ENCODE results near the gene VAT1L.

The VAT1L gene

GRCh38 chr16:78001451-78002025, 213.2 kb downstream of the VAT1L start:
- DNase-seq, result no peak

GRCh38 chr16:78002915-78003538, 214.7 kb downstream of the VAT1L start:
- DNase-seq, result no peak

DNA sequence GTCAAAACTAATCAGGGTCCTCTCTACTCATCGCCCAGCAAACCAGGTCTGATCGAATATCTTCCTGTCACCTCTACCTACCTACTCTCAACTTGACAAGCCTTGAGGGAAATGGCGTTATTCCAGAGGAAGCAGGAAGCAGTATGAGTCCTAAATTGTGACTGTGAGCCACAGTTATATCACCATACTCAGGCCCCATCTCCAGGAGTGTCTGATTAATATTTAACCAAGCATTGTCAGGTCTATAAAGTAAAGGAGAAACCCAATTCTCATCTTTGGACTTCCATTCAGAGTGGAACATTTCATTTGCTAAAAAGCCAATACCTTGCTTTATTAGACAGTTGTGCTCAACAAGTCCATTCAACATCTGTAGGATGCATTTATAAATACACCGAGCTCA, 216.2 kb downstream of the VAT1L start:
- no peak for DNase-seq

GRCh38 chr16:78005881-78006280, 217.5 kb downstream of the VAT1L start:
- no peak for DNase-seq

GRCh38 chr16:78007121-78007520, 218.8 kb downstream of the VAT1L start:
- DNase-seq, result no peak

DNA sequence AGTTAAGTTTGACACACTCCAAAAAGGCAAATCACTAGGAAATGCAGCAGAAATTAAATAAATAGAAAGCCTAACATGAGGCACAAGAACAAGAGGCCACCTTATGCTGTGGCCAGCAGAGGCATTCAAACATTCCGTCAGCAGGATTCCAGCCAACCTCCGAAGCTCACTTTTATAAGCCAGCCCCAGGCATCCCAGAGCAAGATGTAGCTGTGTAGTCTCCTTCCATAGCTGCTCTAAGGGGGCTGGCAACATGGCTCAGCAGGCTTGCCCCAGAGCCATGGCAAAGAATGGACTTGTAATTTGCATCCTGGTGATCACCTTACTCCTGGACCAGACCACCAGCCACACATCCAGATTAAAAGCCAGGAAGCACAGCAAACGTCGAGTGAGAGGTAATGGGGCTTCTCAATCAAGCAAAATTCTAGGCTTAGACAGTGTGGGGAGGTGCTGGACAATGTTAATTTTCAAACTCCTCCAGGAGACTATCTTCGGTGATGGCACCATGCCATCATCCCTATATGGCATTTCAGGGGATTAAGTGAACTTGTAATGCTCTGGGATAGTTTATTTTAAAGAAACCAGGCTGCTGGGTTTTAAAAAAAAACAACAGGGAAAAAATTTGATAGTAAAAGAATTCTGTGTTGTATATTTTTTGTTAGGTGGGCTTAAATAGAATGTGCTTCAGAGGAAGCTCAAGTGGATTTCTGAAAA, 234.1 kb downstream of the VAT1L start, which contains the start of gene CLEC3A:
CLEC3A (plus strand) TSS at position 202 of the 714 bp plus-strand sequence; CDS start at position 281, 79 bp downstream.
- DNase-seq, result no peak

- no peak for DNase-seq
Observed at GRCh38 chr16:78024159-78024558, 235.8 kb downstream of the VAT1L start.

GRCh38 chr16:78025631-78026030, 237.3 kb downstream of the VAT1L start:
- no peak for DNase-seq

DNA sequence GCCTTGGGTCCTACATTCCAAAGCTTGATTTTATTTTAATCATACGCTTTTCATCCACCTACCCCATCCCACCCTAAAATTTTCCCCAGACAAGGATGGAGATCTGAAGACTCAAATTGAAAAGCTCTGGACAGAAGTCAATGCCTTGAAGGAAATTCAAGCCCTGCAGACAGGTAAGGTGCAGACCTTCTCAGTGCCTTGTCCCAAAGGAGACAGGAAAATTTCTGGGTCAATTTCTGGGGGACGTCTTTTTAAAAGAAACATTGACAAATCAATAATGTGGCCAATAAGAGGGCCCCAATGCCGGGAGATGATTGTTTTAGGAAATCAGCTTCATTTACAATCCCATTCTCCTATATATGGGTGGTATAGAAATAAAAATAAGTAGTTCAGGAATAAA, 239.7 kb downstream of the VAT1L start:
- no peak for DNase-seq
